Liver (tissue), 3 donors: ENCODE measurements around the gene TRAPPC12.

Experiments used
- CTCF ChIP-seq: fragments of 150-350 bp; IDR thresholded peaks from 2 replicates; pipeline ENCODE4 v1.5.1; 2017; ENCODE audit warnings: improper control_type of control experiment, low read depth, low read length; ENCODE audit not compliant: missing input control
- GABPA ChIP-seq, 2 donors: IDR thresholded peaks in 1 of 2; conservative IDR thresholded peaks in 1 of 2; 2 replicates each; pipeline ENCODE4 v1.6.1; 2016; ENCODE audit warnings: antibody characterized with exemption in 2 of 2, mild to moderate bottlenecking in 1 of 2, moderate library complexity in 1 of 2
- SP1 ChIP-seq: IDR thresholded peaks from 2 replicates; pipeline ENCODE4 v1.6.1; 2018; ENCODE audit warnings: antibody characterized with exemption, mild to moderate bottlenecking
- TF ChIP-seq, protein P1 (sequence below): IDR thresholded peaks from 2 replicates; pipeline ENCODE4 v1.6.1; 2016; ENCODE audit warnings: antibody characterized with exemption
- donor health status: healthy.
- donor health status: healthy.

DNA sequence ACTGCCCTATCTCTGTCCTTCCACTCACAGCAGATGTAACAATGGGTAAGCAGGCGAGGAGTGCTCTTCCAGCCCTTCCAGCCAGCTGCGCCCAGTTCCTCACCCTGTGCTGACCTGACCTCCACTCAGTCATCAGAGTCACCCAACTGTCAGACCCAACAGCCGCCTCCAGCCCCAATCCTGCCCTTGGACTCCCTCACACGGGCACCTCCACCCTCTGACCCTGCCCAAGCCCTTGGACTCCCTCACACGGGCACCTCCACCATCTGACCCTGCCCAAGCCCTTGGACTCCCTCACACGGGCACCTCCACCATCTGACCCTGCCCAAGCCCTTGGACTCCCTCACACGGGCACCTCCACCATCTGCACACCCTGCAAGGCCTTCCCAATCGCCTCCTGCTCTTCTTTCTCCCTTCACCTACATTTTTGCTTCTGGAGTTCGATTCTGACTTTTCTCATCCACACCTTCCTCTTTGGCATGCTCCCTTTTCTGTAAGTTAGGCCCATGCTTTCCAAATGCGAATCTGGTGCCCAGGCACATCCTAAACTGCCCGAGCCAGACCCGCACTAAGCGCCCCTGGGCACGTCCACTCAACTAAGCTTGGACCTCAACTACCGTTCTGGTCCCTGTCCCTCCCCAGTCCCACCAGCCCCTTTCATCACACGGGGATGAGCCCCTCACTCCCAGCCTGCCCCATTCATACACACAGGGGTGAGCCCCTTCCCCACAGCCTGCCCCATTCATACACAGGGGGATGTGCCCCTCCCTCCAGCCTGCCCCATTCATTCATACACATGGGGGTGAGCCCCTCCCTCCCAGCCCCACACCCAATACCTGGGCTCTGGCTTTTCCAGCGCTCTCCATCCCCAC is 17.7 kb upstream of the TRAPPC12 start:
- TF ChIP-seq CTCF = no peak
- TF ChIP-seq, protein P1, sequence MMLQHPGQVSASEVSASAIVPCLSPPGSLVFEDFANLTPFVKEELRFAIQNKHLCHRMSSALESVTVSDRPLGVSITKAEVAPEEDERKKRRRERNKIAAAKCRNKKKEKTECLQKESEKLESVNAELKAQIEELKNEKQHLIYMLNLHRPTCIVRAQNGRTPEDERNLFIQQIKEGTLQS = no peak
- TF ChIP-seq SP1 = no peak
- TF ChIP-seq GABPA (IDR thresholded peaks at IDR 0.05 in 1 of 2, conservative IDR thresholded peaks at IDR 0.05 in 1 of 2) = no peak
